Measurements from ENCODE around the gene RAB36. TPM values are rescaled to one million over a fixed set of nuclear protein-coding genes. Genes with fewer than 3 reads are reported as not detected.

The RAB36 gene
- polyA plus RNA-seq, 3 donors = 0.37 to 0.78 (median 0.49) TPM

- Histone ChIP-seq H4K20me1 (ENCODE audit: insufficient read depth, low read length) (no peaks in the 10 kb centered on the region), H3K4me3 (replicated peaks in 1 of 3; ENCODE audit: low read depth in 2 of 3, low read length in 3 of 3) (no peak overlapping the region), H3K4me2 (replicated peaks; ENCODE audit: extremely low read depth, low read length, poor library complexity, severe bottlenecking) (no peak overlapping the region), H2AFZ (ENCODE audit: insufficient read depth, low read depth, low read length, poor library complexity, severe bottlenecking) (no peak overlapping the region), H3K9me3 (replicated peaks in 1 of 2; ENCODE audit: control insufficient read depth in 1 of 2, insufficient read depth in 1 of 2, low read length in 2 of 2) (no peaks in the 10 kb centered on the region), H3K27me3 (ENCODE audit: control insufficient read depth in 2 of 2, insufficient read depth in 2 of 2, low read length in 2 of 2) (no peaks in the 10 kb centered on the region), H3K36me3 (replicated peaks in 1 of 2; ENCODE audit: control insufficient read depth in 1 of 2, insufficient read depth in 2 of 2, low read length in 2 of 2) (no peaks in the 10 kb centered on the region), H3K27ac (ENCODE audit: low read depth in 1 of 2, low read length in 2 of 2) (no peak overlapping the region), H3K9ac (ENCODE audit: insufficient read depth, low read length, poor library complexity, severe bottlenecking) (no peak overlapping the region), H3K79me2 (ENCODE audit: insufficient read depth, low read length) (no peaks in the 10 kb centered on the region), H3K4me1 (ENCODE audit: control insufficient read depth in 1 of 2, insufficient read depth in 2 of 2, low read length in 2 of 2) (no peaks in the 10 kb centered on the region)
- Mint-ChIP-seq H3K9me3 (no peaks in the 10 kb centered on the region), H3K27me3 (ENCODE audit: low read depth in 3 of 3) (peaks cover 0 to 3% (median 0%) of the 10 kb centered on the region in 3 donors), H3K27ac (peak overlapping the region in 1 of 7 donors; percentile 17), H3K36me3 (no peaks in the 10 kb centered on the region), H3K4me1 (no peaks in the 10 kb centered on the region), H3K4me3 (no peak overlapping the region)
- intact Hi-C loops (cut with micrococcal nuclease) = no loop called here
- DNase-seq = no peak
- TF ChIP-seq, protein P1, sequence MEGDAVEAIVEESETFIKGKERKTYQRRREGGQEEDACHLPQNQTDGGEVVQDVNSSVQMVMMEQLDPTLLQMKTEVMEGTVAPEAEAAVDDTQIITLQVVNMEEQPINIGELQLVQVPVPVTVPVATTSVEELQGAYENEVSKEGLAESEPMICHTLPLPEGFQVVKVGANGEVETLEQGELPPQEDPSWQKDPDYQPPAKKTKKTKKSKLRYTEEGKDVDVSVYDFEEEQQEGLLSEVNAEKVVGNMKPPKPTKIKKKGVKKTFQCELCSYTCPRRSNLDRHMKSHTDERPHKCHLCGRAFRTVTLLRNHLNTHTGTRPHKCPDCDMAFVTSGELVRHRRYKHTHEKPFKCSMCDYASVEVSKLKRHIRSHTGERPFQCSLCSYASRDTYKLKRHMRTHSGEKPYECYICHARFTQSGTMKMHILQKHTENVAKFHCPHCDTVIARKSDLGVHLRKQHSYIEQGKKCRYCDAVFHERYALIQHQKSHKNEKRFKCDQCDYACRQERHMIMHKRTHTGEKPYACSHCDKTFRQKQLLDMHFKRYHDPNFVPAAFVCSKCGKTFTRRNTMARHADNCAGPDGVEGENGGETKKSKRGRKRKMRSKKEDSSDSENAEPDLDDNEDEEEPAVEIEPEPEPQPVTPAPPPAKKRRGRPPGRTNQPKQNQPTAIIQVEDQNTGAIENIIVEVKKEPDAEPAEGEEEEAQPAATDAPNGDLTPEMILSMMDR (IDR thresholded peaks at IDR 0.05) = no peak
- WGBS (ENCODE audit: insufficient coverage) = 46% methylated on average over 9 of the region's 10 CpGs
These were observed 34.9 kb upstream of the RAB36 start for GRCh38 chr22:23110190-23110921.

DNA sequence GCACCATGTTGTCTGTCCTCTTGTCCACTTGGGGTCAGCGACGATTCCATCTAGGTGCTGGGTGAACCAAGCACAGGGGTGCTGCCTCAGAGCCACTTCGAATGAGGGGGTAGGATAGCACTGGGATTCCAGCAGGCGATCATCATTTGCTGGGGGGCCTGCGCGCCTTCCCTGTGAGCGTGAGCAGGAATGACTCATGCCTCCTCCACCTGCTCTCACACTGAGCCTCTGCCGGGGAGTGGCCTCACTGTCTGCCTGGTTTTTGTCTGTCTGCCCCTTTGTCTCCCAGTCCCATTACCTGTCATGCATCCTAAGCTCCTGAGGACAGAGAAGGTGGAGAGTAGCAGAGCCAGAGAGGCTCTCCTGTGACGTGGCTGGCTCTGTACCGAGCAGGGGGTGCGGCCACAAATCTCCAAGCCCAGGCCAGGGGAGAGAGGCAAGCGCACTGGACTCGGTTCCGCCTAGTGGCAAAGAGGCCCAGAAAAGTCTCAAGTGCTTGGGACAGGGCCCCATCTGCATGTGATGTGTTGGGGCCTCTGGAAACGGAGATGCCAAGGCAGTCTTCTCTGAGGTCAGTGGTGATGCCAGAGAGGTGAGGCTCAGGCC, 34.3 kb upstream of the RAB36 start:
- Mint-ChIP-seq H3K4me3 (no peak overlapping the region), H3K4me1 (no peaks in the 10 kb centered on the region), H3K27ac (no peak overlapping the region), H3K27me3 (ENCODE audit: low read depth in 3 of 3) (peaks cover 0 to 3% (median 2%) of the 10 kb centered on the region in 3 donors), H3K9me3 (no peaks in the 10 kb centered on the region), H3K36me3 (no peaks in the 10 kb centered on the region)
- Histone ChIP-seq H3K9ac (ENCODE audit: insufficient read depth, low read length, poor library complexity, severe bottlenecking) (no peak overlapping the region), H3K79me2 (ENCODE audit: insufficient read depth, low read length) (no peaks in the 10 kb centered on the region), H3K36me3 (replicated peaks in 1 of 2; ENCODE audit: control insufficient read depth in 1 of 2, insufficient read depth in 2 of 2, low read length in 2 of 2) (no peaks in the 10 kb centered on the region), H3K27ac (ENCODE audit: low read depth in 1 of 2, low read length in 2 of 2) (no peak overlapping the region), H3K4me2 (replicated peaks; ENCODE audit: extremely low read depth, low read length, poor library complexity, severe bottlenecking) (no peak overlapping the region), H3K27me3 (ENCODE audit: control insufficient read depth in 2 of 2, insufficient read depth in 2 of 2, low read length in 2 of 2) (no peaks in the 10 kb centered on the region), H3K9me3 (replicated peaks in 1 of 2; ENCODE audit: control insufficient read depth in 1 of 2, insufficient read depth in 1 of 2, low read length in 2 of 2) (no peaks in the 10 kb centered on the region), H3K4me3 (replicated peaks in 1 of 3; ENCODE audit: low read depth in 2 of 3, low read length in 3 of 3) (no peak overlapping the region), H3K4me1 (ENCODE audit: control insufficient read depth in 1 of 2, insufficient read depth in 2 of 2, low read length in 2 of 2) (no peaks in the 10 kb centered on the region), H4K20me1 (ENCODE audit: insufficient read depth, low read length) (no peaks in the 10 kb centered on the region), H2AFZ (ENCODE audit: insufficient read depth, low read depth, low read length, poor library complexity, severe bottlenecking) (no peak overlapping the region)
- TF ChIP-seq, protein P1 (IDR thresholded peaks at IDR 0.05) = no peak
- DNase-seq = no peak
- WGBS (ENCODE audit: insufficient coverage) = 93% methylated on average over 11 of the region's 15 CpGs
- intact Hi-C loops (cut with micrococcal nuclease) = no loop called here
